Measurements from ENCODE around the gene ST7. TPM values are rescaled to one million over a fixed set of nuclear protein-coding genes. Genes with fewer than 3 reads are reported as not detected.
"Not testable (repeated sequence)": the region's sequence is repeated elsewhere in the genome, so short reads cannot be mapped to it uniquely, and the experiment has no call there.

Gene ST7
- total RNA-seq, 1 experiment from 2014 or later = 38.2 TPM

DNA sequence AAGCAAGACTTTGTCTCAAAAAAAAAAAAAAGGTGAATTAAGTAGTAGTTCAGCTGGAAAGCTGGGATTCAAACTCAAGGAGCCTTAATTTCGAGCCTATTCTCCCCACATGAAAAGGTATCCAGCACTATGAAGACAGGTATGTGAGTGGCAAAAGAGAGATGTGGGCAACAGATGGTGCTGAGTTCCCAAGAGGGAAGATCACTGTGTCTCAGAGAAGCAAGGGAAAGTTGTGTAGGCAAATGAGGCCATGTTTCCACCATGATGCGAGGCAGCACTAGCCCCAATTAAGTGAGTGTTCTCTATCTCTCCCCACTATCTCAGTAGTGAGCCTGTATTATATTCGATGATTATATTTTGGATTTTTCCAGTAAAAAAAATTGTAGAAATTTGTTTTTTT, 19.8 kb upstream of the ST7 start:
- H3K4me1 Mint-ChIP-seq (ENCODE audit: low read depth, unreplicated experiment) = peaks cover 12% of the 10 kb centered on the region
- no peaks in the 10 kb centered on the region for H3K36me3 Mint-ChIP-seq (ENCODE audit: insufficient read depth, unreplicated experiment)
- ChIA-PET CTCF (no interaction called here), POLR2A (no interaction called here)
- TF ChIP-seq, protein P1, sequence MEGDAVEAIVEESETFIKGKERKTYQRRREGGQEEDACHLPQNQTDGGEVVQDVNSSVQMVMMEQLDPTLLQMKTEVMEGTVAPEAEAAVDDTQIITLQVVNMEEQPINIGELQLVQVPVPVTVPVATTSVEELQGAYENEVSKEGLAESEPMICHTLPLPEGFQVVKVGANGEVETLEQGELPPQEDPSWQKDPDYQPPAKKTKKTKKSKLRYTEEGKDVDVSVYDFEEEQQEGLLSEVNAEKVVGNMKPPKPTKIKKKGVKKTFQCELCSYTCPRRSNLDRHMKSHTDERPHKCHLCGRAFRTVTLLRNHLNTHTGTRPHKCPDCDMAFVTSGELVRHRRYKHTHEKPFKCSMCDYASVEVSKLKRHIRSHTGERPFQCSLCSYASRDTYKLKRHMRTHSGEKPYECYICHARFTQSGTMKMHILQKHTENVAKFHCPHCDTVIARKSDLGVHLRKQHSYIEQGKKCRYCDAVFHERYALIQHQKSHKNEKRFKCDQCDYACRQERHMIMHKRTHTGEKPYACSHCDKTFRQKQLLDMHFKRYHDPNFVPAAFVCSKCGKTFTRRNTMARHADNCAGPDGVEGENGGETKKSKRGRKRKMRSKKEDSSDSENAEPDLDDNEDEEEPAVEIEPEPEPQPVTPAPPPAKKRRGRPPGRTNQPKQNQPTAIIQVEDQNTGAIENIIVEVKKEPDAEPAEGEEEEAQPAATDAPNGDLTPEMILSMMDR (IDR thresholded peaks at IDR 0.05; ENCODE audit: insufficient read depth in 1 of 2, low read depth in 1 of 2, low read length in 1 of 2, severe bottlenecking in 1 of 2, unreplicated experiment in 1 of 2) = no peak
- Histone ChIP-seq H3K9me3 (no peaks in the 10 kb centered on the region), H3K4me1 (peaks cover 3% of the 10 kb centered on the region; the same call in 1 of the 2 replicates), H3K27me3 (replicated peaks; ENCODE audit: control insufficient read depth, insufficient read depth, low read length) (no peaks in the 10 kb centered on the region), H3K4me3 (ENCODE audit: low read depth, low read length) (no peak overlapping the region), H3K36me3 (ENCODE audit: control insufficient read depth, insufficient read depth, low read length) (no peaks in the 10 kb centered on the region)
- H3K27ac Mint-ChIP-seq (ENCODE audit: unreplicated experiment) = no peak overlapping the region
- DNase-seq = no peak
- no peaks in the 10 kb centered on the region for H3K27me3 Mint-ChIP-seq (ENCODE audit: insufficient read depth, unreplicated experiment)
- no peak overlapping the region for H3K4me3 Mint-ChIP-seq (ENCODE audit: unreplicated experiment)
- BruUV-seq (replicated peaks) = no TSS peak
- no peaks in the 10 kb centered on the region for H3K9me3 Mint-ChIP-seq (ENCODE audit: unreplicated experiment)
- intact Hi-C loops (cut with micrococcal nuclease; ENCODE audit: unreplicated experiment) = no loop called here

DNA sequence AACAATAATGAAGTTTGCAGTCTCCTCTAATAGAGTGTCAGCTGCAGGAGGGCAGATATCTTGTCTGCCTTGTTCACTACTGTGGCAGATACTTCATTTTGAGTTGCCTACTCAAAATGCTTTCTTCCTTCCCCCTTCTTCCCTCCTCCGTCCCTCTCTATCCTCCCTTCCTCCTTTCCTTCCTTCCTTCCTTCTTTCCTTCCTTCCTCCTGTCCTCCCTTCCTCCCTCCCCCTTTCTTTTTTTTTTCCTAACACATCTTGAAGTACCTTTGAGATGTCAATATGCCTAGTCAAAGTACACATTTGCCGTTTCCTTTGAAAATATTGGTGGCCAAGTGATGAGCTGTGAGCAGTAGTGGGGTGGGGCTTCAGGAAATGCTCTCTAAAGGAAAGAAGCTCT, 18.7 kb upstream of the ST7 start:
- CTCF ChIA-PET = interaction anchor here (0.6 kb wide), 1 partner anchor 193 kb away, joined by 4 read pairs; no protein-coding TSS in a partner anchor
- H3K4me3 ChIP-seq (ENCODE audit: low read depth, low read length) = no peak overlapping the region
- H3K4me1 ChIP-seq = peaks cover 3% of the 10 kb centered on the region; the same call in 1 of the 2 replicates
- no peaks in the 10 kb centered on the region for H3K36me3 ChIP-seq (ENCODE audit: control insufficient read depth, insufficient read depth, low read length)
- H3K9me3 Mint-ChIP-seq (ENCODE audit: unreplicated experiment) = no peaks in the 10 kb centered on the region
- no peaks in the 10 kb centered on the region for H3K9me3 ChIP-seq
- POLR2A ChIA-PET = no interaction called here
- H3K36me3 Mint-ChIP-seq (ENCODE audit: insufficient read depth, unreplicated experiment) = no peaks in the 10 kb centered on the region
- intact Hi-C loops (cut with micrococcal nuclease; ENCODE audit: unreplicated experiment) = no loop called here
- H3K4me3 Mint-ChIP-seq (ENCODE audit: unreplicated experiment) = no peak overlapping the region
- no TSS peak for BruUV-seq (replicated peaks)
- no peak for DNase-seq
- no peak overlapping the region for H3K27ac Mint-ChIP-seq (ENCODE audit: unreplicated experiment)
- TF ChIP-seq, protein P1 (IDR thresholded peaks at IDR 0.05; ENCODE audit: insufficient read depth in 1 of 2, low read depth in 1 of 2, low read length in 1 of 2, severe bottlenecking in 1 of 2, unreplicated experiment in 1 of 2) = no peak
- no peaks in the 10 kb centered on the region for H3K27me3 ChIP-seq (replicated peaks; ENCODE audit: control insufficient read depth, insufficient read depth, low read length)
- peaks cover 12% of the 10 kb centered on the region for H3K4me1 Mint-ChIP-seq (ENCODE audit: low read depth, unreplicated experiment)
- no peaks in the 10 kb centered on the region for H3K27me3 Mint-ChIP-seq (ENCODE audit: insufficient read depth, unreplicated experiment)

DNA sequence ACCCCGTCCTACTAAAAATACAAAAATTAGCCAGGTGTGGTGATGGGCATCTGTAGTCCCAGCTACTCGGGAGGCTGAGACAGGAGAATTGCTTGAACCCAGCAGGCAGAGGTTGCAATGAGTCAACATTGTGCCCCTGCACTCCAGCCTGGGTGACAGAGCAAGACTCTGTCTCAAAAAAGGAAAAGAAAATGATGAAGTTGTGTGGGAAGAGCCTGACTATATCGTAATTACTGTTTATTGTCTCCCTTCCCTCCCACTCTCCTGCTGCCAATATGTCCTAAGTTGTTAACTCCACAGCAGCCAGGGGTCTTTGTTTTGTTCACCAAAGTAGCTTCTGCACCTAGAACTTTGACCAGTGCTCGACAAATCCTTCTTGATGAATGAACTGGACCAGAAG, 16.5 kb upstream of the ST7 start:
- BruUV-seq (replicated peaks); DNase-seq; H3K36me3 ChIP-seq (ENCODE audit: control insufficient read depth, insufficient read depth, low read length); H3K9me3 ChIP-seq; H3K4me3 ChIP-seq (ENCODE audit: low read depth, low read length); H3K27me3 ChIP-seq (replicated peaks; ENCODE audit: control insufficient read depth, insufficient read depth, low read length); H3K4me3 Mint-ChIP-seq (ENCODE audit: unreplicated experiment); H3K36me3 Mint-ChIP-seq (ENCODE audit: insufficient read depth, unreplicated experiment); CTCF ChIA-PET; H3K27me3 Mint-ChIP-seq (ENCODE audit: insufficient read depth, unreplicated experiment); H3K4me1 Mint-ChIP-seq (ENCODE audit: low read depth, unreplicated experiment); H3K4me1 ChIP-seq; H3K9me3 Mint-ChIP-seq (ENCODE audit: unreplicated experiment); POLR2A ChIA-PET; H3K27ac Mint-ChIP-seq (ENCODE audit: unreplicated experiment); intact Hi-C loops (cut with micrococcal nuclease; ENCODE audit: unreplicated experiment): not testable (repeated sequence)

DNA sequence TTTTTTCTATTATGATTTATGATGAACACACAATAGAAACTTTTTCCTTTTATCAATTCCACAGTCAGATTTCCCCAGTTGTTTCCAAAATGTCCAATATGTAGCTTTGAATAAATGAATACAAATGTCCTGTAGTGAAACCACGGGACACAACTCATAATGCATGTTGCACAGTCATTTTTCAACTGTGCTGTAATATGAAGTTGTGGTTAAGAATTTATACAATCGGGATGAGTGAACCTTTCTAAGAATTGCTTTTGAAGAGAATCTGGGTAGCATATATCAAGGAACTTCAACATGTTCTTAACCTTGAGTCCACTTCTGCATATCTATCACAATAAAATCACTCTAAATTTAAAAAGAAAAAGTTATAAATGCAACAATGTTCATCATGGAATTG, 14.6 kb upstream of the ST7 start:
- ChIA-PET POLR2A (no interaction called here), CTCF (no interaction called here)
- H3K36me3 ChIP-seq (ENCODE audit: control insufficient read depth, insufficient read depth, low read length) = no peaks in the 10 kb centered on the region
- TF ChIP-seq, protein P1 (IDR thresholded peaks at IDR 0.05; ENCODE audit: insufficient read depth in 1 of 2, low read depth in 1 of 2, low read length in 1 of 2, severe bottlenecking in 1 of 2, unreplicated experiment in 1 of 2) = no peak
- H3K4me1 ChIP-seq = no peaks in the 10 kb centered on the region
- no TSS peak for BruUV-seq (replicated peaks)
- H3K27me3 Mint-ChIP-seq (ENCODE audit: insufficient read depth, unreplicated experiment) = no peaks in the 10 kb centered on the region
- H3K9me3 Mint-ChIP-seq (ENCODE audit: unreplicated experiment) = no peaks in the 10 kb centered on the region
- H3K36me3 Mint-ChIP-seq (ENCODE audit: insufficient read depth, unreplicated experiment) = no peaks in the 10 kb centered on the region
- H3K27ac Mint-ChIP-seq (ENCODE audit: unreplicated experiment) = no peak overlapping the region
- no peaks in the 10 kb centered on the region for H3K27me3 ChIP-seq (replicated peaks; ENCODE audit: control insufficient read depth, insufficient read depth, low read length)
- intact Hi-C loops (cut with micrococcal nuclease; ENCODE audit: unreplicated experiment) = no loop called here
- no peak overlapping the region for H3K4me3 Mint-ChIP-seq (ENCODE audit: unreplicated experiment)
- no peak overlapping the region for H3K4me3 ChIP-seq (ENCODE audit: low read depth, low read length)
- no peaks in the 10 kb centered on the region for H3K9me3 ChIP-seq
- H3K4me1 Mint-ChIP-seq (ENCODE audit: low read depth, unreplicated experiment) = no peaks in the 10 kb centered on the region
- no peak for DNase-seq
